Adipocyte (in vitro differentiated cells): ENCODE data around the gene CDH12.
A peak's percentile ranks its signal among the peaks of the same experiment; 100 is the strongest.

Experiments used
- DNase-seq: peaks from one replicate; pipeline ENCODE4 v3.0.0-alpha.2; 2015; ENCODE audit warnings: low read depth
- H3K27me3 ChIP-seq: replicated peaks from 2 replicates; pipeline ENCODE4 v1.7.0; 2013; ENCODE audit warnings: mild to moderate bottlenecking, low read length, moderate library complexity; ENCODE audit not compliant: control insufficient read depth, insufficient read depth
- H3K36me3 ChIP-seq: 2 replicates; pipeline ENCODE4 v1.7.0; 2013; ENCODE audit warnings: low read length, mild to moderate bottlenecking, moderate library complexity; ENCODE audit not compliant: control insufficient read depth, insufficient read depth, severe bottlenecking
- H3K4me1 ChIP-seq: 2 replicates; pipeline ENCODE4 v1.7.0; 2013; ENCODE audit warnings: mild to moderate bottlenecking, low read length, moderate library complexity; ENCODE audit not compliant: control insufficient read depth, insufficient read depth
- H3K4me3 ChIP-seq: 2 replicates; pipeline ENCODE4 v1.7.0; 2013; ENCODE audit warnings: mild to moderate bottlenecking, low read length, moderate library complexity
- H3K9ac ChIP-seq: 2 replicates; pipeline ENCODE4 v1.7.0; 2013; ENCODE audit warnings: mild to moderate bottlenecking, low read length, moderate library complexity
- H3K9me3 ChIP-seq: 2 replicates; pipeline ENCODE4 v1.7.0; 2013; ENCODE audit warnings: mild to moderate bottlenecking, low read length, moderate library complexity; ENCODE audit not compliant: control insufficient read depth

Gene CDH12

DNA sequence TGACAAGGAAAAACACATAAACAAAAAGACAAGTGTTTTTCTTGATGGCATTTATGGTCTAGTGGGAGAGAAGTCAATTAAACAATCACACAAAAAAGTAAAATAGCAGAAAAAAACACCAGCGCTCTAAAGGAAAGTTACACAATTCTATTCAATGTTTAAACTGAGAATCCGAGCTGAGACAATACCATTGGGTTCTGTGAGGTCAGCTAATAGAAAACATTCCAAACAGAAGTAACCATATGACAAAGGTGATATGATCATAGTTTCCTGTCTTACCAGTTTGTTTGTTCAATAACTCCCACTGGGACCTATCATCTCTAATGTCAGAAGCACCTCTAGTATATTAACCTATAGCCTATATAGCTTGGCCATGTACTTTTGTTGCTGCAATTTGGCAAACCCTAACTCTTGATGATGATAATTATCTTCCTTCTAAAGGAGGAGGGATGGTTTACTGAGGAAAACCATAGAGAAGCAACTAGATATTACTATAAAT, 1030.0 kb downstream of the CDH12 start:
- Histone ChIP-seq H3K9ac (no peak overlapping the region), H3K9me3 (no peaks in the 10 kb centered on the region), H3K4me1 (peaks cover 6% of the 10 kb centered on the region), H3K36me3 (no peaks in the 10 kb centered on the region), H3K4me3 (no peak overlapping the region), H3K27me3 (no peaks in the 10 kb centered on the region)
- no peak for DNase-seq

DNA sequence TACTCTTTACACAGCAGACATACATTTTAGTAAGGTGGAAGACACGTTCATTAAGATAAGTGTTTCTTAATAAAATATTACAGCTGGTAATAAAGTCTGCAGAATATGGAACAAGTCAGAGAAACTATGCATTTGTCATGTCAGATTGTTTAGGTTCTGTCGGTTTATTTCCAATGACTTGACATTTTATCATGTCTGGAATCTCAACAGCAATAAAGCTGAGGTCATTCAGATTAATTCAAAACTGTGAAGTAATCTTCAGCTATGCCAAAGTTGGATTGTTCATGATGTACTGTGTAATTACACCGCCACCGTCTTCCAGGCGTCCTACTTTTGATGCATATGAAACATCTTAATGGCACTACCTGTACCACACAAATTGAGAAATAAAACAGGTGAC, 1032.6 kb downstream of the CDH12 start:
- Histone ChIP-seq H3K9ac (no peak overlapping the region), H3K27me3 (no peaks in the 10 kb centered on the region), H3K4me1 (peaks cover 6% of the 10 kb centered on the region), H3K36me3 (no peaks in the 10 kb centered on the region), H3K9me3 (no peaks in the 10 kb centered on the region), H3K4me3 (no peak overlapping the region)
- no peak for DNase-seq

DNA sequence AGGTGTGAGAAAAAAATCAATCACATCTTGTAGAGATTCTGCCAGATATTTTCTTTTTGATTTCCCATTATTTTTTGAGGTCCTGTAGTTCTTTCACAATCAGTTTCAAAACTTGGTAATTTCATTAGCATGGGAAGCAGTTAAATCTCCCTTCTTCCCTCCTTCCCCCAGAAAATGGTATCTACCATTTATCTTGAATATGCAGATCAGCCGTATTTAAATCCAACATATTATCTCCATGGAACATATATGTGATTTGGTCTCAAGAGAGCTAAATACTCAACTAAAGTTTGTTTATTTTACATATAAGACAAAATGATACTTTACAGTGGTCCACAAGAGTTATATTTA, 1034.8 kb downstream of the CDH12 start:
- H3K4me3 ChIP-seq: peak overlapping the region; percentile 82
- no peaks in the 10 kb centered on the region for H3K36me3 ChIP-seq
- peak; percentile 37 for DNase-seq

DNA sequence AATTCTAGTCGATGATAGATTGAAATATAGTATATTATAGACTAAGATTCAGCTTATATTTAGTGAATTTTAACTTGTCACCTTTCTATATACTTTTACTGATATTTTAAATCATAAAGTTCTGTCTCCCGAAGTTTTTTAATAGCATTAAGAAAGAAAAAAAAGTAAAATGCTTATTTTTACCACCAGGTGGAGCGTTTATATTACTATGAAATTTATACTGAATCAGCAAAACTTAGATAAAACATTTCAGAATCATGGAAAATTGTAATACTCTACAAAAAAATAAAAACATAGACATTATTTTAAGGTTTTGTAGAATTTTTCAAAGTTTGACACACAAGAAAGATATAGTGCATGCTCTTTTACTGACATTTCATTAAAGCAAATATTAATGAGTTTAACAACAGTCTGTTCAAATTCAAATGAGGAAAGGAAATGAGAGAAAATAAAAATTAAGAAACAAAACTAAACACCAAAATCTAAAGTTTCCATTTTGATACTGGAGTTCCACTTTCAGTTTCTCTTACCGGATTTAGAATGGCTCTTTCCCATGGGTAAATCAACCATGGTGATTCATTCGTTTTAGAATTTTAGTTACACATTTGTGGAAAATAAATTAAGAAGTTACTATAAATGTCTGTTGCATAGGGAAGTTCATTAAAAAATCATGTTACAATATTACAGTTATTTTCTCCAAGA, 1035.3 kb downstream of the CDH12 start:
- Histone ChIP-seq H3K9me3 (no peaks in the 10 kb centered on the region), H3K4me1 (peaks cover 20% of the 10 kb centered on the region), H3K9ac (peak overlapping the region; percentile 89), H3K36me3 (no peaks in the 10 kb centered on the region), H3K27me3 (no peaks in the 10 kb centered on the region), H3K4me3 (peak overlapping the region; percentile 82)
- DNase-seq: peak; percentile 65

More for the DNA sequence above, 1034.8 kb downstream of the CDH12 start:
- peak overlapping the region; percentile 89 for H3K9ac ChIP-seq
- peaks cover 20% of the 10 kb centered on the region for H3K4me1 ChIP-seq
- H3K27me3 ChIP-seq: no peaks in the 10 kb centered on the region
- H3K9me3 ChIP-seq: no peaks in the 10 kb centered on the region

DNA sequence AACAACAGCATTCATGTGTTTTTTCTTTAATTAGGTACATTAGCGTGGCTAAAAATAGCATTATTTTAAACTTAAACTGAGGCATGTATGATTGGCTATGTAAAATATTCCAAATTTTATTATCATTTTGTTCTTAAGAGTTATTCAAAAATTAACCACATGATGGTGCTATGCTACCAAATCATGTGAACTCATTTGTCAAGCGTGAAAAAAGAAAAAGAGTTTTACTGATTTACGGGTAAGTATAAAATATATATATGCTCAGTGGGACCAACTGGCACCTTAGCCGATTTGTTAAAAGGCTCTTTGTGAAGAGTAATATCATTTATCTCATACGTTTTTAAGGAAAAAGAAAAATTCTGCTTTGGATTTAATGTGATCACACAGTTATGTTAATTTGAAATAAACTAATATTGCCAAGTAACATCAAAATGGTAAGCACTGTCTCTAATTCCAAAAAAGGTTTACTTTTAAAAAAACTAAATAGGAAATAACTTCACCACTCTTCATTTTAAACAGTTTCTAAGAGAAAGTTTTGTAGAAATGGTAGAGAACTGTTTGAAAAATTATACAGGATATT, 1042.3 kb downstream of the CDH12 start:
- no peaks in the 10 kb centered on the region for H3K9me3 ChIP-seq
- peak overlapping the region; percentile 66 for H3K4me3 ChIP-seq
- no peaks in the 10 kb centered on the region for H3K27me3 ChIP-seq
- peak overlapping the region; percentile 49 for H3K9ac ChIP-seq
- no peaks in the 10 kb centered on the region for H3K36me3 ChIP-seq
- DNase-seq: peak; percentile 74
- peaks cover 39% of the 10 kb centered on the region for H3K4me1 ChIP-seq

DNA sequence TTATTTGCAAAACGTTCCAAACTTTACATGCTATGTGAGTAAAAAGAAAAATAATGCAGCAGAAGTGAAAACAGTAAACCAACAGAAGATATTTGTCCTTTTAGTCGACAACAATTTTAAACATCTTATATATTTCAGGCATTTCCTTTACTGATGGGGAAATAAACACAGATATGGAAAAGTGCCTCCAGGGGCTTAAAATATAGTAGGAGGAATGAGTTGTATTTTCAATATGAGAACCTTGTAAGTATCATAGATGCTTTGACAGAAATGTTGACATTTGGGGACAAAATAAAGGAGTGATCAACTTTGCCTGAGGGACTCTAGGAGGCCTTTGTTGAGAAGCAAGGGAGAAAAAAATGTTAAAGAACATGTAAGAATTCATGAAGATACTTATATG, 1043.5 kb downstream of the CDH12 start:
- Histone ChIP-seq H3K4me3 (no peak overlapping the region), H3K9me3 (no peaks in the 10 kb centered on the region), H3K9ac (no peak overlapping the region), H3K36me3 (no peaks in the 10 kb centered on the region), H3K4me1 (peaks cover 34% of the 10 kb centered on the region), H3K27me3 (no peaks in the 10 kb centered on the region)
- peak; percentile 28 for DNase-seq

DNA sequence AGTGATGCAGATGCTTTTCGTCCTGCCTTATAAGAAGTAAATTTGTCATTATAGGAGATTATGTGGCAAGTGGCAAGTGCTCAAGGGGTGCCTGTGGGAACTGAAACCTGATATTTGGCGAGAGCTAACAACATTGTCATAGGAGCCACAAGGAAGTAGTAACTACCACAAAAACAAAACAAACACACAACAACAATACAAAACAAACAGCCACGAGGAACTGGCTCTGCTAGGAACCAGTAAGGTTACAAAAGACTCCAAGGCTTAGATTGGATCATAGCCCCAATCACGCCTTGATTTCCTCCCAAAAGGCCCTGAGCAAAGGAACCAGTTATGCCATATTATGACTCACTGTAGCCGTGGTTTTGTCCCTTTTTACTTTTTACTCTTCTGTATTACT, 1045.2 kb downstream of the CDH12 start:
- peak; percentile 14 for DNase-seq

DNA sequence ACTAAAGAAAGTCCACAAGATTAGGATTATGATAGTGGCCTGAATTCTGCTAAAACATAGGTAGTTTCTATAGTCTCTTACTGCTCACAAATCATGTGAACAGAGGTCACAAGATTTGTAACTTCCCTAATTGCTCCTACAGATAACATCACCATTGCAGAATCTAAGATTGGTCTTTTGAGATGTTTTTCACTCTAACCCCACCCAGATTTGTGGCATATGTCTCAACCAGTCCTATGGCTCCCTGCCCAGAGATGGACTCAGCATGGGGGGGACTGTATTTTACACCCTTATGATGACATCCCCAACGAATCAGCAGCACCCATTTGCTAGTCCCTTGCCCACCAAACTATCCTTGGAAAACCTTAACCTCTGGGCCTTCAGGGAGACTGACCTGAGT, 1046.2 kb downstream of the CDH12 start:
- Histone ChIP-seq H3K4me1 (peaks cover 25% of the 10 kb centered on the region), H3K36me3 (no peaks in the 10 kb centered on the region), H3K27me3 (no peaks in the 10 kb centered on the region), H3K9ac (no peak overlapping the region), H3K9me3 (no peaks in the 10 kb centered on the region), H3K4me3 (no peak overlapping the region)
- peak; percentile 18 for DNase-seq

More for the DNA sequence above, 1045.2 kb downstream of the CDH12 start:
- H3K27me3 ChIP-seq: no peaks in the 10 kb centered on the region
- H3K4me3 ChIP-seq: no peak overlapping the region
- no peaks in the 10 kb centered on the region for H3K9me3 ChIP-seq
- no peaks in the 10 kb centered on the region for H3K36me3 ChIP-seq
- H3K4me1 ChIP-seq: peaks cover 25% of the 10 kb centered on the region
- H3K9ac ChIP-seq: no peak overlapping the region

DNA sequence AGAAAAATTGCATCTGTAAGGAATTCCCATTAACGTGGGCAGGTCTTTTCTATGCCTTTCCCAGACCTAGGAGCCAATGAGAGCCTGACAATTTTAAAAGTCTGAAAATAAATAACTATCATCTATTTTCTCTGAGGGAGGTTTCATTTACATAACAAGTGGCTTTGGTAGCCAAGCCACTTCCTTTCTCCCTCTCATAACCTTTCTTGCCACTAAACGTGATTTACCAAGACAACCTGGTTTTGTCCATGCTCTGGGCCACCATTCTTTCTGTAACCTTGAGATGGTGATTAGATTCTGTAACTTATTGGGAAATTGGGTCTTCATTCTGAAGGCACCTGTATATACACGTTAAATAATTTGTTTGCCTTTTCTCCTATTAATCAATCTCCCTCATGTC, 1046.9 kb downstream of the CDH12 start:
- Histone ChIP-seq H3K9me3 (no peaks in the 10 kb centered on the region), H3K9ac (no peak overlapping the region), H3K36me3 (no peaks in the 10 kb centered on the region), H3K4me3 (no peak overlapping the region), H3K27me3 (no peaks in the 10 kb centered on the region), H3K4me1 (peaks cover 25% of the 10 kb centered on the region)
- no peak for DNase-seq

DNA sequence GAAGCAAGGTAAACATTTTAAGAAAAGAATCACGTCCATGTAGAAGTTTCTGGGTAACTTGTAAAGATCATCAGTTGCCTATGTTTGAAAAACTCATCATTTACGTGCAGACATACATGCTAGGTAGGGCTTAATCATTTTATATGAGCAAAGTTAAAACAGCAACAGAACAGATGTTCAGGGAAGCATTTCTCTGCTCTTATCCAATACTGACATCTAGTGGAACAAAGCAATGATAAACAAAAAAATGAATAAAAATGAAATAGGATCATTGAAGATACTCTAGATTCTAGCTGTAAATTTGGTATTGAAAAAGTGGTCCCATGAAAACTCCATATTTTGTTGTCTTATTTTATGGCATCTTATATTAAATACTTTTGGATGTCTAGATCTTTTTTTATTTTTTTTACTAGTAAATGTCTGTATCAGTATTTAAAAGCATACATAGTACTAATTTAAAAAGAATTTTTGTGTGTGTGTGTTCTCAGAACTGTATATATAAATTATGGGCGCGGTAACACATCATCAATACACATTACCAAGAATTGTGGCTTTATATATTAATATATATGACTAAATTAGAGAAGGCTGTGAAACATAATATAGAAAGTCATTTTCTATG, 1050.2 kb downstream of the CDH12 start:
- DNase-seq: peak; percentile 77
- H3K9me3 ChIP-seq: no peaks in the 10 kb centered on the region
- H3K27me3 ChIP-seq: no peaks in the 10 kb centered on the region
- H3K36me3 ChIP-seq: no peaks in the 10 kb centered on the region
- H3K4me3 ChIP-seq: no peak overlapping the region
- no peak overlapping the region for H3K9ac ChIP-seq
- H3K4me1 ChIP-seq: peaks cover 15% of the 10 kb centered on the region

DNA sequence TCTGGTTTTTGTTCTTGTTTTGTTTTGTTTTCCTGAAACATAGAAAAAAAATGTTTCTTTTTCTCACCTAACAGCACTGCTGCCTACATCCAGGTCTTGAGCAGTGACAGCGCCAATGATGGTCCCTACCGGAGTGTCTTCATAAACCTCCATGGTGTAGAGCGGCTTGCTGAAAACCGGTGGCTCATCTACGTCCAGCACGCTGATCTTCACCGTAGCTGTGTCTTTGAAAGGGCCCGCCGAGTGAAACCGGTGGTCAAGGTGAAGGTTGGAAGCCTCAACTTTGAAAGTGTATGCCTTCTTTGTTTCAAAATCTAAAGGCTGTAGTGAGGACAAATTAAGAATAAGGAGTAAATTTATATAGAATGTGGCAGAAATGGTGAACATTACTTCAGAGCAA, 1051.0 kb downstream of the CDH12 start:
- H3K4me3 ChIP-seq: no peak overlapping the region
- no peak for DNase-seq
- peaks cover 7% of the 10 kb centered on the region for H3K4me1 ChIP-seq
- no peaks in the 10 kb centered on the region for H3K36me3 ChIP-seq
- H3K9me3 ChIP-seq: no peaks in the 10 kb centered on the region
- no peaks in the 10 kb centered on the region for H3K27me3 ChIP-seq
- no peak overlapping the region for H3K9ac ChIP-seq
